PC-3 (cell line): ENCODE measurements around the gene LIN28A. TPM values are rescaled to one million over a fixed set of nuclear protein-coding genes. Genes with fewer than 3 reads are reported as not detected.

Experiments
- ATAC-seq: fragments of 200-7000 bp; cut with Tn5 transposase; 2 replicates; pipeline ENCODE4 v1.9.1; 2020; ENCODE audit warnings: mild to moderate bottlenecking, moderate library complexity
- BruUV-seq: library from RNA; stranded (reverse); fragments of 400-500 nt; replicated peaks from 2 replicates; lab custom pipeline; 2021; lab: Mats Ljungman, UMichigan
- CTCF ChIA-PET: fragments of 300-600 bp; sonication (Branson Sonifier 250); formaldehyde crosslinking; loops from one replicate; lab custom pipeline; 2022; ENCODE audit warnings: antibody characterized with exemption; lab: Charles Lee
- POLR2A ChIA-PET: fragments of 300-600 bp; sonication (Branson Sonifier 250); formaldehyde crosslinking; loops from one replicate; lab custom pipeline; 2022; ENCODE audit warnings: antibody characterized with exemption; ENCODE audit not compliant: unreplicated experiment; lab: Charles Lee
- DNase-seq: peaks from one replicate; pipeline ENCODE4 v3.0.0-alpha.2; 2015
- H2AFZ ChIP-seq: fragments of 300-600 bp; sonication (generic); 2 replicates; pipeline ENCODE4 v1.6.0; 2016; ENCODE audit warnings: antibody characterized with exemption, low read length
- H3F3A ChIP-seq: fragments of 300-600 bp; sonication (generic); one replicate; pipeline ENCODE4 v1.6.0; 2017; ENCODE audit warnings: antibody characterized with exemption, low read length, control low read depth, mild to moderate bottlenecking; ENCODE audit not compliant: unreplicated experiment
- H3K27ac ChIP-seq: fragments of 300-600 bp; sonication (generic); 2 replicates; pipeline ENCODE4 v1.5.1; 2016; ENCODE audit warnings: mild to moderate bottlenecking, low read length
- H3K27me3 ChIP-seq: fragments of 300-600 bp; sonication (generic); 2 replicates; pipeline ENCODE4 v1.6.1; 2016; ENCODE audit warnings: low read length, mixed read lengths
- H3K36me3 ChIP-seq: fragments of 300-600 bp; sonication (generic); 2 replicates; pipeline ENCODE4 v1.6.1; 2016; ENCODE audit warnings: low read depth, mixed run types, low read length, mixed read lengths
- H3K4me1 ChIP-seq: fragments of 300-600 bp; sonication (generic); 2 replicates; pipeline ENCODE4 v1.5.1; 2016; ENCODE audit warnings: low read length; ENCODE audit not compliant: insufficient read depth
- H3K4me2 ChIP-seq: fragments of 300-600 bp; sonication (generic); 2 replicates; pipeline ENCODE4 v1.6.0; 2016; ENCODE audit warnings: low read length
- H3K4me3 ChIP-seq: fragments of 300-600 bp; sonication (generic); 2 replicates; pipeline ENCODE4 v1.5.1; 2016; ENCODE audit warnings: mild to moderate bottlenecking, low read length, mixed read lengths
- H3K79me2 ChIP-seq: fragments of 300-600 bp; sonication (generic); 2 replicates; pipeline ENCODE4 v1.6.1; 2017; ENCODE audit warnings: low read length, mixed read lengths
- H3K9ac ChIP-seq: fragments of 300-600 bp; sonication (generic); 2 replicates; pipeline ENCODE4 v1.6.0; 2016; ENCODE audit warnings: mild to moderate bottlenecking, low read length
- H3K9me2 ChIP-seq: fragments of 300-600 bp; sonication (generic); replicated peaks from 2 replicates; pipeline ENCODE4 v1.6.1; 2016; ENCODE audit warnings: mixed run types, low read length, mixed read lengths
- H3K9me3 ChIP-seq: fragments of 300-600 bp; sonication (generic); 2 replicates; pipeline ENCODE4 v1.6.1; 2016; ENCODE audit warnings: low read length, mixed read lengths
- H4K20me1 ChIP-seq: fragments of 300-600 bp; sonication (generic); 2 replicates; pipeline ENCODE4 v1.6.1; 2016; ENCODE audit warnings: low read length, mixed read lengths
- EZH2 ChIP-seq: fragments of 300-600 bp; sonication (generic); IDR thresholded peaks from one replicate; pipeline ENCODE4 v1.6.1; 2017; ENCODE audit warnings: antibody characterized with exemption, mild to moderate bottlenecking, low read length; ENCODE audit not compliant: unreplicated experiment
- EZH2phosphoT487 ChIP-seq: fragments of 300-600 bp; sonication (generic); IDR thresholded peaks from 2 replicates; pipeline ENCODE4 v1.6.1; 2018; ENCODE audit warnings: mild to moderate bottlenecking, antibody characterized with exemption, low read length, borderline replicate concordance
- intact Hi-C: fragments of 100-400 bp; cut with micrococcal nuclease; formaldehyde crosslinking; loops from 2 replicates; pipeline ENCODE4 v1.9.0; 2023
- total RNA-seq: library from RNA; depleted of rRNA; stranded (reverse); fragments of >200 nt; gene quantifications from 2 replicates; pipeline ENCODE4 v1.2.3, GENCODE V29; 2014
- TF ChIP-seq, protein P1 (sequence below): fragments of 300-600 bp; sonication (generic); conservative IDR thresholded peaks from 2 replicates; pipeline ENCODE4 v1.5.1; 2017; ENCODE audit warnings: antibody characterized with exemption, low read depth, mild to moderate bottlenecking, low read length

Gene LIN28A
- total RNA-seq, 1 experiment from 2014 or later: not detected

DNA sequence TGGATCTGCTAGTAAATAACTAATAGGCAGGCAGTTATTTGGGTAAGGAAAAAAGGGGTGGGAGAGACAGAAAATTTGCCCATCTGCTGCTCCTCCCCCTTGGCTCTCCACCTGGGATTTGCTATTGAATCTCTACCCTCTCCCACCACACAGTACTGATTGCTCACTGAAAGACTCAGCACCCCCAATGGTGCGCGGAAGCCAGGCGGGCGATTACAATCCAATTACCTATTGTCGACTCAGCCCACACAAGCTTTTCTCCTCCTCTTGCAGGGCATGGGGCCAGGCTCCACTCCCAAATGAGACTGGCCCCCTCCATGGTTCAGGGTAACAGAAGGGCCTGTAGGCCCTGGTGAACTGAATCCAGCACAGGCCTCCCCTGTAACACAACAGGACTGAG is 58.9 kb downstream of the LIN28A start:
- no peak overlapping the region for H3K27ac ChIP-seq
- H3K9ac ChIP-seq: no peak overlapping the region
- POLR2A ChIA-PET: no interaction called here
- H2AFZ ChIP-seq: no peak overlapping the region
- peaks cover 39% of the 10 kb centered on the region for H3K36me3 ChIP-seq
- H3F3A ChIP-seq: peaks cover 5% of the 10 kb centered on the region
- H3K79me2 ChIP-seq: peaks cover 17% of the 10 kb centered on the region
- H3K4me3 ChIP-seq: no peak overlapping the region
- intact Hi-C loops: no loop called here
- no TSS peak for BruUV-seq
- no peaks in the 10 kb centered on the region for H3K9me2 ChIP-seq
- CTCF ChIA-PET: interaction anchor here (0.7 kb wide), 1 partner anchor 380 kb away, joined by 5 read pairs; no protein-coding TSS in a partner anchor
- no peak for ATAC-seq
- peaks cover 21% of the 10 kb centered on the region for H4K20me1 ChIP-seq
- H3K4me1 ChIP-seq: peaks cover 27% of the 10 kb centered on the region
- no peak overlapping the region for H3K4me2 ChIP-seq
- H3K9me3 ChIP-seq: no peaks in the 10 kb centered on the region
- DNase-seq: no peak
- no peaks in the 10 kb centered on the region for H3K27me3 ChIP-seq
- TF ChIP-seq EZH2phosphoT487 (no peak), EZH2 (no peak)
- TF ChIP-seq, protein P1, sequence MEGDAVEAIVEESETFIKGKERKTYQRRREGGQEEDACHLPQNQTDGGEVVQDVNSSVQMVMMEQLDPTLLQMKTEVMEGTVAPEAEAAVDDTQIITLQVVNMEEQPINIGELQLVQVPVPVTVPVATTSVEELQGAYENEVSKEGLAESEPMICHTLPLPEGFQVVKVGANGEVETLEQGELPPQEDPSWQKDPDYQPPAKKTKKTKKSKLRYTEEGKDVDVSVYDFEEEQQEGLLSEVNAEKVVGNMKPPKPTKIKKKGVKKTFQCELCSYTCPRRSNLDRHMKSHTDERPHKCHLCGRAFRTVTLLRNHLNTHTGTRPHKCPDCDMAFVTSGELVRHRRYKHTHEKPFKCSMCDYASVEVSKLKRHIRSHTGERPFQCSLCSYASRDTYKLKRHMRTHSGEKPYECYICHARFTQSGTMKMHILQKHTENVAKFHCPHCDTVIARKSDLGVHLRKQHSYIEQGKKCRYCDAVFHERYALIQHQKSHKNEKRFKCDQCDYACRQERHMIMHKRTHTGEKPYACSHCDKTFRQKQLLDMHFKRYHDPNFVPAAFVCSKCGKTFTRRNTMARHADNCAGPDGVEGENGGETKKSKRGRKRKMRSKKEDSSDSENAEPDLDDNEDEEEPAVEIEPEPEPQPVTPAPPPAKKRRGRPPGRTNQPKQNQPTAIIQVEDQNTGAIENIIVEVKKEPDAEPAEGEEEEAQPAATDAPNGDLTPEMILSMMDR: no peak

DNA sequence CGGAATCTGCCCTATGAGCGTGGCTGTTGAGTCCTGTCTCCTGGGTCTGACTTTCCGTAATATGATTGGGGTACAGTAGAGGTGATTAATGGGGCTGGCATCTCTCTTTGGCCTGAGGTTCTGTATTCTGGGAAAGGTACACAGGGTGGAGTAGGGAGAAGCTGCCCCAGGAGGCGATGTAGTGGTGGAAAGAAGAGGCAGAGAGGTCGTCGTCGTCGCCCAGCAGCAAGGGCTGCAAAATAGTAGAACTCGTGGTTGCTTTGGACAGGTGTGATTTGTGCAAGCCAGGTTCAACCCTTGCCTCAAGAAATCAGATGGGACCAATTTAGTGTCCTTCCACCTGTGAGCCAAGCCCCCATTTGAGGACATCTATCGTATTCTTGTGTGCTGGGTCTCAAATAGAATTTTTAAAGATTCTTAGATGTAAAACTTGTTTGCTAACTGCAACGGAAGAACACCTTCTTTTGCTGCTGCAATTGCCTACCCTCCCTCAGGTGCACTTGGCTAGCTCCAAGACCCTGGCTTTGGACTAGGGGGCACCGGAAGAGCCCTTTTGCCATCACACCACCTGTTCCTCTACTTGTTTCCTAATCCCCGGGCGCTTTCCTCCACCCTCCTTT is 60.4 kb downstream of the LIN28A start:
- Histone ChIP-seq H2AFZ (no peak overlapping the region), H3F3A (peaks cover 5% of the 10 kb centered on the region), H3K9me3 (no peaks in the 10 kb centered on the region), H3K4me3 (peak overlapping the region; percentile 96), H3K79me2 (peaks cover 23% of the 10 kb centered on the region), H3K27ac (no peak overlapping the region), H3K4me1 (peaks cover 29% of the 10 kb centered on the region), H3K9me2 (no peaks in the 10 kb centered on the region), H3K27me3 (no peaks in the 10 kb centered on the region), H4K20me1 (peaks cover 27% of the 10 kb centered on the region), H3K4me2 (peak overlapping the region; percentile 100), H3K36me3 (peaks cover 32% of the 10 kb centered on the region), H3K9ac (no peak overlapping the region)
- BruUV-seq: no TSS peak
- DNase-seq: peak; percentile 15
- intact Hi-C loops: no loop called here
- no peak for ATAC-seq
- ChIA-PET CTCF (interaction anchor here (1.0 kb wide), 2 partner anchors 30 to 54 kb away, joined by 3 to 4 read pairs; no protein-coding TSS in a partner anchor), POLR2A (interaction anchor here (0.6 kb wide), 1 partner anchor 37 kb away, joined by 5 read pairs; no protein-coding TSS in a partner anchor)
- TF ChIP-seq, protein P1: no peak
- TF ChIP-seq EZH2 (no peak), EZH2phosphoT487 (no peak)
